ENCODE measurements around the gene VARS2.
"Not testable (repeated sequence)": the region's sequence is repeated elsewhere in the genome, so short reads cannot be mapped to it uniquely, and the experiment has no call there.

- TF ChIP-seq CTCF (IDR thresholded peaks at IDR 0.05; ENCODE audit: poor library complexity); EZH2phosphoT487 (IDR thresholded peaks at IDR 0.05; ENCODE audit: low read depth, severe bottlenecking, unreplicated experiment): not testable (repeated sequence)
Measured at GRCh38 chr6:30869241-30869749, 44.7 kb upstream of the VARS2 start.
